Vagina (tissue), 2 donors: ENCODE measurements around the gene CEBPA.

Experiments
- POLR2AphosphoS5 ChIP-seq, 2 donors: sonication (generic); formaldehyde crosslinking; IDR thresholded peaks; one replicate each; pipeline ENCODE4 v1.9.0; 2017; ENCODE audit warnings: antibody characterized with exemption in 2 of 2, mild to moderate bottlenecking in 2 of 2, low read depth in 1 of 2; ENCODE audit not compliant: insufficient read depth in 1 of 2
- TF ChIP-seq, protein P1 (sequence below), 3 experiments: fragments of 450-650 bp in 2 of 3; fragments of 200-600 bp in 1 of 3; sonication (generic) in 1 of 3; IDR thresholded peaks; one replicate each; pipeline ENCODE4 v1.5.1; 2017 to 2019; ENCODE audit warnings: antibody characterized with exemption in 3 of 3, mild to moderate bottlenecking in 2 of 3, moderate library complexity in 2 of 3

DNA sequence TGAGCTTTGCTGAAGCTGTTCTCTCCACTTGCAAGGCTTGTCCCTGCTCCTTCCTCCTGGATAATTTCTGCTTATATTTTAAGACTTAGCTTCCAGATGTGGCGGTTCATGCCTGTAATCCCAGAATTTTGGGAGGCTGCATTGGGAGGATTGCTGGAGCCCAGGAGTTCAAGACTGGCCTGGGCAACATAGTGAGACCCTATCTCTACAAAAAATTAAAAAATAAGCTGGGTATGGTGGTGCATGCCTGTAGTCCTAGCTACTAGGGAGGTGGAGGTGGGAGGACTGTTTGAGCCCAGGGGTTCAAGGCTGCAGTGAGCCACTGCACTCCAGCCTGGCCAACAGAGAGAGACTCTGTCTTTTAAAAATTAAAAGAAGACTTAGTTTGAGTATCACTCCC lies 31.6 kb downstream of the CEBPA start:
- TF ChIP-seq, protein P1, sequence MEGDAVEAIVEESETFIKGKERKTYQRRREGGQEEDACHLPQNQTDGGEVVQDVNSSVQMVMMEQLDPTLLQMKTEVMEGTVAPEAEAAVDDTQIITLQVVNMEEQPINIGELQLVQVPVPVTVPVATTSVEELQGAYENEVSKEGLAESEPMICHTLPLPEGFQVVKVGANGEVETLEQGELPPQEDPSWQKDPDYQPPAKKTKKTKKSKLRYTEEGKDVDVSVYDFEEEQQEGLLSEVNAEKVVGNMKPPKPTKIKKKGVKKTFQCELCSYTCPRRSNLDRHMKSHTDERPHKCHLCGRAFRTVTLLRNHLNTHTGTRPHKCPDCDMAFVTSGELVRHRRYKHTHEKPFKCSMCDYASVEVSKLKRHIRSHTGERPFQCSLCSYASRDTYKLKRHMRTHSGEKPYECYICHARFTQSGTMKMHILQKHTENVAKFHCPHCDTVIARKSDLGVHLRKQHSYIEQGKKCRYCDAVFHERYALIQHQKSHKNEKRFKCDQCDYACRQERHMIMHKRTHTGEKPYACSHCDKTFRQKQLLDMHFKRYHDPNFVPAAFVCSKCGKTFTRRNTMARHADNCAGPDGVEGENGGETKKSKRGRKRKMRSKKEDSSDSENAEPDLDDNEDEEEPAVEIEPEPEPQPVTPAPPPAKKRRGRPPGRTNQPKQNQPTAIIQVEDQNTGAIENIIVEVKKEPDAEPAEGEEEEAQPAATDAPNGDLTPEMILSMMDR (IDR thresholded peaks at IDR 0.05): no peak
- TF ChIP-seq POLR2AphosphoS5 (IDR thresholded peaks at IDR 0.05; ENCODE audit: insufficient read depth in 1 of 2, low read depth in 1 of 2): no peak
